Adrenal gland (tissue), 19 donors: ENCODE results near the gene SYK. TPM values are rescaled to one million over a fixed set of nuclear protein-coding genes. Genes with fewer than 3 reads are reported as not detected.
"Not testable (repeated sequence)": the region's sequence is repeated elsewhere in the genome, so short reads cannot be mapped to it uniquely, and the experiment has no call there.

ENCODE experiments used
- DNase-seq, 7 donors: peaks; one replicate each; pipeline ENCODE4 v3.0.0-alpha.2; 2019 to 2020
- H3K27ac ChIP-seq, 5 donors: fragments of 200-600 bp; sonication (generic) in 4 of 5; 1 replicate in 3 of 5; 2 replicates in 2 of 5; pipeline versions ENCODE4 v1.5.1 to v1.8.0; 2016 to 2020; ENCODE audit warnings: mild to moderate bottlenecking in 1 of 5
- H3K27me3 ChIP-seq: fragments of 200-600 bp; 2 replicates; pipeline ENCODE4 v1.8.0; 2021
- H3K36me3 ChIP-seq, 2 donors: fragments of 200-600 bp; replicated peaks in 1 of 2; 1 replicate in 1 of 2; 2 replicates in 1 of 2; pipeline versions ENCODE4 v1.5.1 to v1.8.0; 2018 to 2022
- H3K4me1 ChIP-seq, 2 donors: fragments of 200-600 bp; replicated peaks in 1 of 2; 1 replicate in 1 of 2; 2 replicates in 1 of 2; pipeline versions ENCODE4 v1.5.1 to v1.8.0; 2018 to 2021
- H3K4me3 ChIP-seq, 4 donors: fragments of 200-600 bp; sonication (generic) in 3 of 4; one replicate each; pipeline ENCODE4 v1.5.1; 2016 to 2018
- H3K9me3 ChIP-seq, 3 donors: fragments of 200-600 bp; sonication (generic) in 1 of 3; replicated peaks in 1 of 3; 1 replicate in 2 of 3; 2 replicates in 1 of 3; pipeline versions ENCODE4 v1.5.1 to v1.8.0; 2016 to 2021
- POLR2A ChIP-seq, 2 donors: fragments of 450-650 bp; IDR thresholded peaks; one replicate each; pipeline ENCODE4 v1.6.1; 2017; ENCODE audit warnings: antibody characterized with exemption in 2 of 2, mild to moderate bottlenecking in 2 of 2, moderate library complexity in 1 of 2
- WGBS, 4 donors: extraction: QIAGEN DNeasy Blood & Tissue Kit in 2 of 4; methylation state at CpG; one replicate each; pipeline versions ENCODE4 v1.1.5 to v1.1.7; 2013 to 2017; 5-methylcytosine and 5-hydroxymethylcytosine counted together
- intact Hi-C, 2 donors: fragments of 100-400 bp; cut with DNase I; formaldehyde crosslinking; loops; one replicate each; pipeline versions ENCODE4 v1.14.1 to v1.15.0; 2022 to 2023
- long read RNA-seq, 10 donors: library from polyadenylated mRNA in 3 of 10; unstranded in 2 of 10; stranded (forward) in 1 of 10; transcript quantifications; one replicate each; pipeline ENCODE4 v2.0.0 and lab custom pipeline, GENCODE V29; 2021 to 2026
- polyA plus RNA-seq, 3 donors: library from polyadenylated mRNA; stranded (reverse); fragments of 200-250 nt in 2 of 3; fragments of 350-450 nt in 1 of 3; fragmentation: Illumina TruSeq in 1 of 3; extraction: RNeasy Lipid Tissue Mini Kit (QIAGEN cat#74804) in 1 of 3; gene quantifications; one replicate each; pipeline ENCODE4 v1.2.3, GENCODE V29; 2013 to 2014
- total RNA-seq, 9 donors: library from RNA; depleted of rRNA in 4 of 9; stranded (reverse); fragments of >200 nt in 4 of 9; fragments of 120-200 nt in 1 of 9; fragmentation: NEBNext Ultra II Directional in 1 of 9; extraction: Animal tissue kit (Norgen Biotek cat#: 25700) in 1 of 9; gene quantifications; one replicate each; pipeline versions ENCODE4 v1.1.0 to v1.2.4, GENCODE V29; 2013 to 2023
- TF ChIP-seq, protein P1 (sequence below), 6 experiments: fragments of 450-650 bp in 4 of 6; fragments of 200-600 bp in 2 of 6; sonication (generic) in 1 of 6; IDR thresholded peaks; 1 replicate in 5 of 6; 2 replicates in 1 of 6; pipeline versions ENCODE4 v1.5.1 to v1.8.0; 2016 to 2021; ENCODE audit warnings: antibody characterized with exemption in 6 of 6, mild to moderate bottlenecking in 2 of 6, moderate library complexity in 1 of 6
- donor health status: healthy with polysubstance abuse.
- donor health status: Bipolar disorder and iron deficiency.
- donor health status: DM: yes; HTN: yes; CAD: no.
- donor health status: DM: no; HTN: no; CAD: no.
- donor health status: DM: no; HTN: no; CAD: no.
- donor health status: DM: yes; HTN: yes; CAD: no.

SYK gene
- 10 to 100 TPM in 8 of 9 donors, 1 to 10 TPM in 1; 2.0 to 21.5 (median 17.6) TPM for total RNA-seq
- 1 to 10 TPM; 3.0 to 6.9 (median 3.9) TPM for polyA plus RNA-seq
- long read RNA-seq, donor 1, result 0 reads
- long read RNA-seq, donor 2, result 0 reads
- long read RNA-seq, donor 3, result 0 reads
- long read RNA-seq, donor 4, full-length matches to known transcripts, result 4 of 9 reads
- long read RNA-seq, donor 4, partial matches to known transcripts, result 2 of 9 reads
- long read RNA-seq, donor 4, other reads (novel, unspliced or antisense), result 3 of 9 reads
- long read RNA-seq, donor 5, full-length matches to known transcripts, result 19 of 25 reads
- long read RNA-seq, donor 5, partial matches to known transcripts, result 4 of 25 reads
- long read RNA-seq, donor 5, other reads (novel, unspliced or antisense), result 2 of 25 reads
- long read RNA-seq, donor 6, full-length matches to known transcripts, result 2 of 5 reads
- long read RNA-seq, donor 6, partial matches to known transcripts, result 0 of 5 reads
- long read RNA-seq, donor 6, other reads (novel, unspliced or antisense), result 3 of 5 reads
- long read RNA-seq, donor 7, result 0 reads
- long read RNA-seq, donor 8, full-length matches to known transcripts, result 1 of 1 reads
- long read RNA-seq, donor 8, partial matches to known transcripts, result 0 of 1 reads
- long read RNA-seq, donor 8, other reads (novel, unspliced or antisense), result 0 of 1 reads
- long read RNA-seq, donor 9, result 0 reads
- long read RNA-seq, donor 10, result 0 reads

DNA sequence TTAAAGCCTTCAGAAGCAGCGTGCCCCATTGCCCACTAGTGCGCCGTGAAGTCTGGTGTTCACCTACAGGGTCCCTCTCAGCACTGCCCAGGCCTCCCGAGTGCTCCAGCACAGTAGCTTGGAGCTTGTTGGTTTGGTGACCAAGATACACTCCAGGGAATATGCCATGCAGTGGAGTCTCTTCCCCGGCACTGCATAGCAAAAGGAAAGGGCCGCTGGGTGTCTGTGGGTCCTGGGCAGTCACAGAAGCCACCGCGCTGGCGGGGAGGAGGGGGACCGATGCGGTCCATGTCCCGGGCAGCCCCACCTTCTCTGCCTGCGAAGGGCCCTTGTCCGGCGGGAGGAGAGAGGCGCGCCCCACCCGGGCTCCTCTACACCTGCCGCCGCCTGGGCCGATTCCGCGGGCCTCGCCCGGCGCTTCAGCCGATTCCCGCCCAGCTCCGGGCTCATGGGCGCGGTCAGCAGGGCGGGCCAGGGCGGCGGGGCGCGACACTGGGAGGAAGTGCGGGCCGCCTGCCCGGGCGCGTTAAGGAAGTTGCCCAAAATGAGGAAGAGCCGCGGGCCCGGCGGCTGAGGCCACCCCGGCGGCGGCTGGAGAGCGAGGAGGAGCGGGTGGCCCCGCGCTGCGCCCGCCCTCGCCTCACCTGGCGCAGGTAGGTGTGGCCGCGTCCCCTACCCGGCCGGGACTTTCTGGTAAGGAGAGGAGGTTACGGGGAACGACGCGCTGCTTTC lies at the start of gene SYK:
TSS of gene SYK (plus strand) at position 579 of the 732 bp plus-strand sequence. CDS start 42,080 bp downstream, outside the sequence.
- Histone ChIP-seq H3K27me3 (peaks cover 25% of the 10 kb centered on the region), H3K4me1 (peaks cover 0 to 8% of the 10 kb centered on the region in 2 donors)
- 3 to 18% (median 4%) methylated on average over 15 to 64 of the region's 64 CpGs for WGBS, 4 donors

DNA sequence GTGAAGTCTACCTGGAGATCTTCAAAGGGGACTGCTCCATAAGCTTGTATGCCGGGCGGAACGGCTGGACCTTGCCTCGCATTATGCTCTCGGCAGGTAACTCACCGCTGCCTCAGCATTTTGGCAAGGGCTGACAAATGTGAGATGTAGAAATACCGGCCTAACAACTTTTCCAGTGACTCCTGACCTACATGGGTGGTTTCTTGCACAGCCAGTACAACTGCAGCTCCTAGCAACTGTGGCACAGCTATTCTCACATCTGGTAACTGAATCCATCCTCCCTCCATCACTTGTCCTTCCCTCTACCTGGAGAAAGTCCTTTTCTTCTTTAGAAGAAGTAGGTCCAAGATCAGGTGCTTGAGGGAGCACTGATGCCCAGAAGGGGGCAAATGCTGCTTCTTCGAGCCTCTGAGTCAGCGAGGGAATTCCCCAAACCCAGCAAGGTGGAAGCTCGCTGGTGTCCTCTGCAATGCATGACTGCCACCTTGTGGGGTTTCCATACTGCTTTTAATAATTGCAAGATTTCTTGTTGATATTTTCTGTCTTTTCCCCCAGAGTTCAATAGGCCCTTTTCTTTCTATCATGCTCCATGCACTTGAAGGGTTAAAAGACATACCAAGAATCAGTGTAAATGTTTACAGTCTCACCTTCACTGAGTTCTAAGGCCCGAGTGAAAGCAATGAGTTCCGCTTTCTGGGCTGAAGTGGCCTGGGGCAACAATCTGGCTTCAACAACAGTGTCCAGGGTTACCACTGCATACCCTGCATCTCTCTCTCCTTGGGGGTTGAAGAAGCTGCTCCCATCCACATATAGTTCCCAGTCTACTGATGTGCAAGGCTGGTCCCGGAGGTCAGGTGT lies 45.9 kb upstream of the SYK start:
- DNase-seq, result peak; percentile 28 to 64 (median 45)
- intact Hi-C loops, H3K27me3 ChIP-seq, H3K9me3 ChIP-seq, H3K36me3 ChIP-seq, H3K4me1 ChIP-seq, H3K4me3 ChIP-seq, H3K27ac ChIP-seq: not testable (repeated sequence)
- TF ChIP-seq, protein P1, sequence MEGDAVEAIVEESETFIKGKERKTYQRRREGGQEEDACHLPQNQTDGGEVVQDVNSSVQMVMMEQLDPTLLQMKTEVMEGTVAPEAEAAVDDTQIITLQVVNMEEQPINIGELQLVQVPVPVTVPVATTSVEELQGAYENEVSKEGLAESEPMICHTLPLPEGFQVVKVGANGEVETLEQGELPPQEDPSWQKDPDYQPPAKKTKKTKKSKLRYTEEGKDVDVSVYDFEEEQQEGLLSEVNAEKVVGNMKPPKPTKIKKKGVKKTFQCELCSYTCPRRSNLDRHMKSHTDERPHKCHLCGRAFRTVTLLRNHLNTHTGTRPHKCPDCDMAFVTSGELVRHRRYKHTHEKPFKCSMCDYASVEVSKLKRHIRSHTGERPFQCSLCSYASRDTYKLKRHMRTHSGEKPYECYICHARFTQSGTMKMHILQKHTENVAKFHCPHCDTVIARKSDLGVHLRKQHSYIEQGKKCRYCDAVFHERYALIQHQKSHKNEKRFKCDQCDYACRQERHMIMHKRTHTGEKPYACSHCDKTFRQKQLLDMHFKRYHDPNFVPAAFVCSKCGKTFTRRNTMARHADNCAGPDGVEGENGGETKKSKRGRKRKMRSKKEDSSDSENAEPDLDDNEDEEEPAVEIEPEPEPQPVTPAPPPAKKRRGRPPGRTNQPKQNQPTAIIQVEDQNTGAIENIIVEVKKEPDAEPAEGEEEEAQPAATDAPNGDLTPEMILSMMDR (IDR thresholded peaks at IDR 0.05), result peak; percentile 18 to 60 (median 43)
- WGBS, 4 donors, result 43 to 63% (median 55%) methylated on average over 7 to 12 of the region's 13 CpGs

More for the DNA sequence above, at the start of gene SYK:
- Histone ChIP-seq H3K9me3 (no peaks in the 10 kb centered on the region), H3K27ac (peak within 1 kb of the TSS in 4 of 5 donors; percentile 21 to 87 (median 57)), H3K4me3 (peak within 1 kb of the TSS in 1 of 4 donors; percentile 46), H3K36me3 (no peaks in the 10 kb centered on the region)
- peak in 6 of 7 donors; percentile 10 to 49 (median 37) for DNase-seq
- intact Hi-C loops, result no loop called here
- TF ChIP-seq, protein P1 (IDR thresholded peaks at IDR 0.05), result no peak
- peak in 1 of 2 donors; percentile 44 for TF ChIP-seq POLR2A (IDR thresholded peaks at IDR 0.05)

DNA sequence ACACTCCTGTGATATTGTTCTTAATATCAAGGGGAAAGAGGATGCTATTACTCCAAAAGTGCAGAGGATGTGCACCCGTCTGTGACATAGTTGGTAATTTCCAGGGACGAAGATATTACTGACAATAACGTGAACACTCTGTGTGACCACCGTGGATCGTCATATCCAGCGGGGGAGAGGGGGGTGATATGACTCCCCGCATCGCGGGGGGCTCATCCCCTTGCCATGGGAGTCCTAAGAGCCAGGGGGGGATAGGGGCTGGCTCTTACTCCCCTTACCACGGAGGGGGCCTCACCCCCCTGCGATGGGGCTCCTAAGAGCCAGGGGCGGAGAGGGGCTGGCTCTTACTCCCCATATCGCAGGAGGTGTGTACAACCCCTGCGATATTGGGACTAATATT lies 41.0 kb upstream of the SYK start:
- WGBS, 4 donors, result 72 to 93% (median 81%) methylated on average over 10 to 14 of the region's 14 CpGs

DNA sequence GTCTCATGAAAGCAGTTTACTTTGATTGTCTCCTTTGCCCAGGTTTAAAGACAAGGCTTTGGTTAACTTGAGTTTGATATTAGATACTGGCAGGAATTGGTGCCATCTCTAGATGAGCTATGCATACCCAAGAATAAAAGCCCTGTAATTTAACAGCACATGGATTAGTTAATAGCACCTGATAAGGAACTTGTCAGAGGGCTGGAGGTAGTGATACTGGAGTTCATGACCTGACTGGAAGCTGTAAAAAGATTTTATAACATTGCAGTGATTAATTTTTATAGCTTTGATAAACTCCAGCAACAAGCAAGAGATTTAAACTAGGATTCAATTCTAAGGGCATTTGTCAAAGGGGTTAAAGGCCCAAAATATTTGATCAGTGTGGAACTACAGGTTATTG lies 34.9 kb upstream of the SYK start:
- no peak for DNase-seq
- Histone ChIP-seq H3K27me3 (no peaks in the 10 kb centered on the region), H3K27ac (no peak overlapping the region), H3K9me3 (no peaks in the 10 kb centered on the region), H3K4me3 (no peak overlapping the region), H3K36me3 (no peaks in the 10 kb centered on the region), H3K4me1 (no peaks in the 10 kb centered on the region)
- intact Hi-C loops, result no loop called here
- TF ChIP-seq, protein P1 (IDR thresholded peaks at IDR 0.05), result no peak
- no peak for TF ChIP-seq POLR2A (IDR thresholded peaks at IDR 0.05)

More for the DNA sequence above, 41.0 kb upstream of the SYK start:
- DNase-seq, H3K27ac ChIP-seq, H3K27me3 ChIP-seq, intact Hi-C loops, H3K4me1 ChIP-seq, H3K9me3 ChIP-seq, H3K36me3 ChIP-seq, H3K4me3 ChIP-seq: not testable (repeated sequence)
